ENCODE results near the gene RIOK2. TPM values are rescaled to one million over a fixed set of nuclear protein-coding genes. Genes with fewer than 3 reads are reported as not detected.

The RIOK2 gene
- total and polyA plus RNA-seq, 10 of the 15 experiments (the other 5 are each of a cell fraction or from before 2014, with no cell fraction given): 23.0 to 69.1 (median 33.3) TPM

GRCh38 chr5:97167435-97167834 is 15.6 kb downstream of the RIOK2 start:
- in situ Hi-C loops (cut with MboI) (loop anchor here (10.0 kb wide), 1 partner anchor 553 kb away; no protein-coding TSS in a partner anchor), intact Hi-C loops (cut with micrococcal nuclease; ENCODE audit: unreplicated experiment) (no loop called here)
- RAD21 ChIA-PET (ENCODE audit: unreplicated experiment): interaction anchor here (1.1 to 1.4 kb wide), 4 partner anchors 25 to 415 kb away, joined by 3 to 4 read pairs (median 4); partner anchors contain the start of gene LIX1
- ATAC-seq (peak; percentile 89), DNase-seq (ENCODE audit: low read depth, low spot score) (peak; percentile 51), FAIRE-seq (peak; percentile 23)
- CTCF ChIA-PET: interaction anchor here (0.9 to 15.3 kb wide), 7 partner anchors 28 to 553 kb away, joined by 3 to 223 read pairs (median 11); partner anchors contain the start of gene LIX1
- H3K4me1 ChIP-seq (ENCODE audit: control insufficient read depth, insufficient read depth, low read length): peaks cover 6% of the 10 kb centered on the region; the same call in 1 of the 2 replicates
- POLR2A ChIA-PET: interaction anchor here (0.6 to 1.6 kb wide), 2 partner anchors 13 to 1404 kb away, joined by 3 read pairs; no protein-coding TSS in a partner anchor
- peaks cover 2 to 16% of the 10 kb centered on the region in 2 experiments; a peak in 3 of 4 replicates for H3K36me3 ChIP-seq (ENCODE audit: control insufficient read depth in 2 of 2, insufficient read depth in 2 of 2, low read length in 1 of 2)
- peak overlapping the region; percentile 48 for H3K9ac ChIP-seq (ENCODE audit: control insufficient read depth, insufficient read depth, low read length)
- peak overlapping the region; percentile 58 for H3K27ac ChIP-seq (ENCODE audit: control insufficient read depth, insufficient read depth)
- peak overlapping the region; percentile 9; the same call in 1 of the 2 replicates for H3K4me3 ChIP-seq
- WGBS (ENCODE audit: insufficient coverage, insufficient replicate concordance, low lambda C conversion rate, missing lambda C conversion rate): 0% methylated on average over 6 of the region's 6 CpGs
- H4K20me1 ChIP-seq (ENCODE audit: control insufficient read depth, insufficient read depth): no peaks in the 10 kb centered on the region
- SMC1A ChIA-PET (ENCODE audit: uncharacterized antibody, unreplicated experiment): interaction anchor here (0.6 to 14.7 kb wide), 9 partner anchors 13 to 417 kb away, joined by 3 to 178 read pairs (median 4); partner anchors contain the start of genes LIX1 and RIOK2
- TSS peak; percentile 15 for BruUV-seq (replicated peaks)
- peak overlapping the region; percentile 21 for H2AFZ ChIP-seq (ENCODE audit: control insufficient read depth, low read depth, low read length)
- no peaks in the 10 kb centered on the region for H3K9me3 ChIP-seq (replicated peaks; ENCODE audit: control insufficient read depth, insufficient read depth, low read length)
- H3K79me2 ChIP-seq (ENCODE audit: control insufficient read depth, insufficient read depth, low read length): no peaks in the 10 kb centered on the region; the same call in 1 of the 2 replicates
- peak overlapping the region; percentile 80 for H3K4me2 ChIP-seq (ENCODE audit: control insufficient read depth, insufficient read depth)
- no peaks in the 10 kb centered on the region for H3K27me3 ChIP-seq (replicated peaks in 1 of 2; ENCODE audit: control insufficient read depth in 2 of 2, insufficient read depth in 2 of 2, low read length in 1 of 2)
- TF ChIP-seq JUND (IDR thresholded peaks at IDR 0.05; ENCODE audit: low read depth, low read length) (no peak), FOS (IDR thresholded peaks at IDR 0.05; ENCODE audit: borderline replicate concordance, extremely low read depth, insufficient read length) (no peak), DPF2 (IDR thresholded peaks at IDR 0.05) (peak; percentile 74), NBN (IDR thresholded peaks at IDR 0.05) (peak; percentile 53; the same call in 1 of the 2 replicates), SMAD5 (IDR thresholded peaks at IDR 0.05; ENCODE audit: low read depth) (no peak), CHD1 (IDR thresholded peaks at IDR 0.05; ENCODE audit: low read depth, low read length) (no peak), SMARCA5 (IDR thresholded peaks at IDR 0.05) (no peak), HDAC6 (IDR thresholded peaks at IDR 0.05; ENCODE audit: unreplicated experiment) (no peak), MTA3 (IDR thresholded peaks at IDR 0.05; ENCODE audit: borderline replicate concordance, low read length) (no peak), HDAC2 (IDR thresholded peaks at IDR 0.05) (no peak), RB1 (IDR thresholded peaks at IDR 0.05; ENCODE audit: borderline replicate concordance) (no peak), EGR1 (IDR thresholded peaks at IDR 0.05; ENCODE audit: borderline replicate concordance in 1 of 2, low read depth in 2 of 2, low read length in 2 of 2) (no peak), KLF5 (IDR thresholded peaks at IDR 0.05; ENCODE audit: partially characterized antibody) (no peak), MTA2 (IDR thresholded peaks at IDR 0.05; ENCODE audit: low read depth) (peak; percentile 71), POU2F2 (IDR thresholded peaks at IDR 0.05; ENCODE audit: borderline replicate concordance, low read depth, low read length) (no peak), ZNF217 (IDR thresholded peaks at IDR 0.05) (peak; percentile 49; the same call in 1 of the 2 replicates), NFIC (IDR thresholded peaks at IDR 0.05; ENCODE audit: low read depth, low read length) (0 out of 2 replicates have a peak, but pooled peaks have one; percentile 18), CBX5 (IDR thresholded peaks at IDR 0.05; ENCODE audit: low read depth) (no peak), BMI1 (IDR thresholded peaks at IDR 0.05; ENCODE audit: borderline replicate concordance) (no peak)
- TF ChIP-seq, protein P1, sequence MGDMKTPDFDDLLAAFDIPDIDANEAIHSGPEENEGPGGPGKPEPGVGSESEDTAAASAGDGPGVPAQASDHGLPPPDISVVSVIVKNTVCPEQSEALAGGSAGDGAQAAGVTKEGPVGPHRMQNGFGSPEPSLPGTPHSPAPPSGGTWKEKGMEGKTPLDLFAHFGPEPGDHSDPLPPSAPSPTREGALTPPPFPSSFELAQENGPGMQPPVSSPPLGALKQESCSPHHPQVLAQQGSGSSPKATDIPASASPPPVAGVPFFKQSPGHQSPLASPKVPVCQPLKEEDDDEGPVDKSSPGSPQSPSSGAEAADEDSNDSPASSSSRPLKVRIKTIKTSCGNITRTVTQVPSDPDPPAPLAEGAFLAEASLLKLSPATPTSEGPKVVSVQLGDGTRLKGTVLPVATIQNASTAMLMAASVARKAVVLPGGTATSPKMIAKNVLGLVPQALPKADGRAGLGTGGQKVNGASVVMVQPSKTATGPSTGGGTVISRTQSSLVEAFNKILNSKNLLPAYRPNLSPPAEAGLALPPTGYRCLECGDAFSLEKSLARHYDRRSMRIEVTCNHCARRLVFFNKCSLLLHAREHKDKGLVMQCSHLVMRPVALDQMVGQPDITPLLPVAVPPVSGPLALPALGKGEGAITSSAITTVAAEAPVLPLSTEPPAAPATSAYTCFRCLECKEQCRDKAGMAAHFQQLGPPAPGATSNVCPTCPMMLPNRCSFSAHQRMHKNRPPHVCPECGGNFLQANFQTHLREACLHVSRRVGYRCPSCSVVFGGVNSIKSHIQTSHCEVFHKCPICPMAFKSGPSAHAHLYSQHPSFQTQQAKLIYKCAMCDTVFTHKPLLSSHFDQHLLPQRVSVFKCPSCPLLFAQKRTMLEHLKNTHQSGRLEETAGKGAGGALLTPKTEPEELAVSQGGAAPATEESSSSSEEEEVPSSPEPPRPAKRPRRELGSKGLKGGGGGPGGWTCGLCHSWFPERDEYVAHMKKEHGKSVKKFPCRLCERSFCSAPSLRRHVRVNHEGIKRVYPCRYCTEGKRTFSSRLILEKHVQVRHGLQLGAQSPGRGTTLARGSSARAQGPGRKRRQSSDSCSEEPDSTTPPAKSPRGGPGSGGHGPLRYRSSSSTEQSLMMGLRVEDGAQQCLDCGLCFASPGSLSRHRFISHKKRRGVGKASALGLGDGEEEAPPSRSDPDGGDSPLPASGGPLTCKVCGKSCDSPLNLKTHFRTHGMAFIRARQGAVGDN (IDR thresholded peaks at IDR 0.05): no peak
- TF ChIP-seq, protein P2, sequence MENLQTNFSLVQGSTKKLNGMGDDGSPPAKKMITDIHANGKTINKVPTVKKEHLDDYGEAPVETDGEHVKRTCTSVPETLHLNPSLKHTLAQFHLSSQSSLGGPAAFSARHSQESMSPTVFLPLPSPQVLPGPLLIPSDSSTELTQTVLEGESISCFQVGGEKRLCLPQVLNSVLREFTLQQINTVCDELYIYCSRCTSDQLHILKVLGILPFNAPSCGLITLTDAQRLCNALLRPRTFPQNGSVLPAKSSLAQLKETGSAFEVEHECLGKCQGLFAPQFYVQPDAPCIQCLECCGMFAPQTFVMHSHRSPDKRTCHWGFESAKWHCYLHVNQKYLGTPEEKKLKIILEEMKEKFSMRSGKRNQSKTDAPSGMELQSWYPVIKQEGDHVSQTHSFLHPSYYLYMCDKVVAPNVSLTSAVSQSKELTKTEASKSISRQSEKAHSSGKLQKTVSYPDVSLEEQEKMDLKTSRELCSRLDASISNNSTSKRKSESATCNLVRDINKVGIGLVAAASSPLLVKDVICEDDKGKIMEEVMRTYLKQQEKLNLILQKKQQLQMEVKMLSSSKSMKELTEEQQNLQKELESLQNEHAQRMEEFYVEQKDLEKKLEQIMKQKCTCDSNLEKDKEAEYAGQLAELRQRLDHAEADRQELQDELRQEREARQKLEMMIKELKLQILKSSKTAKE (IDR thresholded peaks at IDR 0.05; ENCODE audit: low read depth, poor library complexity, severe bottlenecking): peak; percentile 71

Data from GM12878 (cell line).